Stimulated activated CD8-positive, alpha-beta memory T cell treated with anti-CD3 and anti-CD28 coated beads, Interleukin-4, amount 100 ng/mL, for 4 hours (primary cell): ENCODE results near the gene GRIN2A.

Experiments used
- DNase-seq, 2 donors: peaks; one replicate each; pipeline ENCODE4 v3.0.0-alpha.2; 2020; ENCODE audit warnings: low read depth in 2 of 2, low spot score in 1 of 2

GRIN2A gene

GRCh38 chr16:9787717-9788116, 394.5 kb downstream of the GRIN2A start:
- no peak for DNase-seq

- DNase-seq, result no peak
Observed at GRCh38 chr16:9780831-9781230, 401.4 kb downstream of the GRIN2A start.

GRCh38 chr16:9778849-9779248, 403.4 kb downstream of the GRIN2A start:
- DNase-seq, result no peak

- DNase-seq, result no peak
Observed at GRCh38 chr16:9775998-9776397, 406.2 kb downstream of the GRIN2A start.

- no peak for DNase-seq
Observed at GRCh38 chr16:9773289-9773688, 408.9 kb downstream of the GRIN2A start.

- no peak for DNase-seq
Observed at GRCh38 chr16:9772526-9773225, 409.6 kb downstream of the GRIN2A start.

- DNase-seq, result no peak
Observed at GRCh38 chr16:9766891-9767290, 415.3 kb downstream of the GRIN2A start.

GRCh38 chr16:9763505-9763904, 418.7 kb downstream of the GRIN2A start:
- no peak for DNase-seq

- no peak for DNase-seq
Observed at GRCh38 chr16:9761870-9762269, 420.4 kb downstream of the GRIN2A start.

GRCh38 chr16:9757687-9758086, 424.5 kb downstream of the GRIN2A start:
- DNase-seq, result no peak

GRCh38 chr16:9756434-9756833, 425.8 kb downstream of the GRIN2A start:
- no peak for DNase-seq

- no peak for DNase-seq
Observed at GRCh38 chr16:9755081-9755480, 427.1 kb downstream of the GRIN2A start.

GRCh38 chr16:9741776-9742175, 440.5 kb downstream of the GRIN2A start:
- no peak for DNase-seq

- no peak for DNase-seq
Observed at GRCh38 chr16:9739301-9739700, 442.9 kb downstream of the GRIN2A start.

- DNase-seq, result no peak
Observed at GRCh38 chr16:9738690-9739089, 443.5 kb downstream of the GRIN2A start.

- DNase-seq, result no peak
Observed at GRCh38 chr16:9736547-9736946, 445.7 kb downstream of the GRIN2A start.

GRCh38 chr16:9723136-9723535, 459.1 kb downstream of the GRIN2A start:
- DNase-seq, result no peak

- DNase-seq, result no peak
Observed at GRCh38 chr16:9713907-9714306, 468.3 kb downstream of the GRIN2A start.

GRCh38 chr16:9713156-9713555, 469.1 kb downstream of the GRIN2A start:
- DNase-seq, result no peak

GRCh38 chr16:9708972-9709620, 473.1 kb downstream of the GRIN2A start:
- no peak for DNase-seq

- no peak for DNase-seq
Observed at GRCh38 chr16:9706217-9706836, 475.9 kb downstream of the GRIN2A start.

GRCh38 chr16:9703731-9704130, 478.5 kb downstream of the GRIN2A start:
- no peak for DNase-seq
